ENCODE results near the gene HJURP.

HJURP gene

DNA sequence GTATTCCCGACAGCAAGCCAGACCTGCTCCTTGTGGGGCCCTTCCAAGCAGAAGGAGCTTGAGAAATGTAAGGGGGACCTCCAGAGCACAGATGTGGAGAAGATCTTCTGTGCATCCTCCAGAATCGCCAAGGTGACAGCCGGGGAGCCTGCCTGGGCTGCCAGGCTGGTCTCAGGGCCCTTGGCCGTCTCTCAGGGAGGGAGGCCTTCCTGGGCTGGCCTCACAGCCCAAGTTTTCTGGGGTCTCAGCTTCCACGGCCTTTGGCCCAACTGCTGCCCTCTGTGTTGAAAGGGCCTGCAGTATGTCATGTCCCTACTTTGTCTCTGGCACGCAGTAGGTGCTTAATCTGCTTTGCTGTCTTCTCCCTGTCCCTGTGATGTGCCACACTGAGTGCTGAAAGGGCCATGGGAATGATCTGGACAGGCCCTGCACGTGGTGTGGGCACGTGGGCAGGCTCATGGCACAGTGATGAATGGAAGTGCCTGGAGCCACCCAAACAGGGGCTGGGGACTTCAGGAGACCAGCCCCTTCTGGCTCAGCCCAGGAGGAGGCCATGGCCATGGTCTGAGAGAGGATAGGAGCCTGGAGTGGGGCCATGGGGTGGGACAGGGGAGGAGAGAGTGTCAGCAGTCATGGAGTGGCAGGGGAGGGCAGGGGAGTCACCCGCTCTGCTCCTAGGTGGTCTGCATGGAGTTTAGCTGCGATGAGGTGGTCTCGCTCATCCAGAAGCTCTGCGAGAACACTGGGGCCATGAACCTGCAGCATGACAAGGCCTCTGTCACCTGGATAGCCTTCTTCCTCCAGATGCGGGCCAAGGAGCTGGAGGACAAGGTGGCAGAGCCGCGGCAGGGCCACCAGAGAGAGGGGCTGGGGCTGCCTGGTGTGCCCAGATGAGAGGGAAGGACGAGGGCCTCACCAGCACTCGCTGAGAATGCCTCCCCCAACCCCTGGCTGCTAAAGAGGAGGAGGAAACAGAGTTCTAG is 35.4 kb downstream of the HJURP start:
- H3K4me3 ChIP-seq (ENCODE audit: low read length): no peak overlapping the region
- TF ChIP-seq, protein P1, sequence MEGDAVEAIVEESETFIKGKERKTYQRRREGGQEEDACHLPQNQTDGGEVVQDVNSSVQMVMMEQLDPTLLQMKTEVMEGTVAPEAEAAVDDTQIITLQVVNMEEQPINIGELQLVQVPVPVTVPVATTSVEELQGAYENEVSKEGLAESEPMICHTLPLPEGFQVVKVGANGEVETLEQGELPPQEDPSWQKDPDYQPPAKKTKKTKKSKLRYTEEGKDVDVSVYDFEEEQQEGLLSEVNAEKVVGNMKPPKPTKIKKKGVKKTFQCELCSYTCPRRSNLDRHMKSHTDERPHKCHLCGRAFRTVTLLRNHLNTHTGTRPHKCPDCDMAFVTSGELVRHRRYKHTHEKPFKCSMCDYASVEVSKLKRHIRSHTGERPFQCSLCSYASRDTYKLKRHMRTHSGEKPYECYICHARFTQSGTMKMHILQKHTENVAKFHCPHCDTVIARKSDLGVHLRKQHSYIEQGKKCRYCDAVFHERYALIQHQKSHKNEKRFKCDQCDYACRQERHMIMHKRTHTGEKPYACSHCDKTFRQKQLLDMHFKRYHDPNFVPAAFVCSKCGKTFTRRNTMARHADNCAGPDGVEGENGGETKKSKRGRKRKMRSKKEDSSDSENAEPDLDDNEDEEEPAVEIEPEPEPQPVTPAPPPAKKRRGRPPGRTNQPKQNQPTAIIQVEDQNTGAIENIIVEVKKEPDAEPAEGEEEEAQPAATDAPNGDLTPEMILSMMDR (conservative IDR thresholded peaks at IDR 0.05; ENCODE audit: low read depth, low read length): no peak
- no peak for DNase-seq (ENCODE audit: low read depth)

DNA sequence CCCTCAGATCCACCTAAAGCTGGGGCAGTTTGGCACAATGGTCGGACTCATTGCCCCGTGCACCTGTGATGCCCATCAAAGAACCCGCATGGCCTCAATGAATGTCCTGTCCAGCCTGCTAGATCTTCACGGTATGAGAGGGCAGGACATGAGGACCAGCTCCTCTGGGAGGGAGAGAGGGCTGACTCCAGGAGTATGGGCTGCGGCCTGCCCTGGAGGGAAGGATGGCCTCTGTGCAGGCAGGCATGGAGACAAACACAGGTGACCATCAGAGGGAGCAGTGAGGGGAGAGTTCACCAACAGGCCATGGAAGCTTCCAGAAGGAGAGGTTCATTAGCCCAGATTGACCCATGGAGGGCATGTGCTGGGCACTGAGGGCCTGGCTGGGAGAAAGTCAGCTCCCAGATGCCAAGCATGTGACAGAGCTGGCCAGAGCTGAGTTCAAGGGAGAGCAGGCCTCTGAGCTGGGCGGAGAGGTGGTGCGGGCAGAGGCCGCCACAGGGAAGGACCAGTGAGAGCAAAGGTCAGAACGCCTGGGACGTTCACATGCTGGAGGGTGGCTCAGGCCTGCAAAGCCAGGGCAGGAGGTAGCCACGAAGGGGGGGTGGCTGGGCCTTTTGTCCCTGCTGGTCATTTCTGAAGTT is 36.2 kb downstream of the HJURP start:
- DNase-seq (ENCODE audit: low read depth): no peak
- no peak overlapping the region for H3K4me3 ChIP-seq (ENCODE audit: low read length)
- TF ChIP-seq, protein P1 (conservative IDR thresholded peaks at IDR 0.05; ENCODE audit: low read depth, low read length): no peak

GRCh38 chr2:233817361-233817911 is 36.9 kb downstream of the HJURP start:
- no peak overlapping the region for H3K4me3 ChIP-seq (ENCODE audit: low read length)
- TF ChIP-seq, protein P1 (conservative IDR thresholded peaks at IDR 0.05; ENCODE audit: low read depth, low read length): no peak
- DNase-seq (ENCODE audit: low read depth): no peak

GRCh38 chr2:233816771-233817170 is 37.6 kb downstream of the HJURP start:
- TF ChIP-seq, protein P1 (conservative IDR thresholded peaks at IDR 0.05; ENCODE audit: low read depth, low read length): no peak
- DNase-seq (ENCODE audit: low read depth): no peak
- H3K4me3 ChIP-seq (ENCODE audit: low read length): no peak overlapping the region

DNA sequence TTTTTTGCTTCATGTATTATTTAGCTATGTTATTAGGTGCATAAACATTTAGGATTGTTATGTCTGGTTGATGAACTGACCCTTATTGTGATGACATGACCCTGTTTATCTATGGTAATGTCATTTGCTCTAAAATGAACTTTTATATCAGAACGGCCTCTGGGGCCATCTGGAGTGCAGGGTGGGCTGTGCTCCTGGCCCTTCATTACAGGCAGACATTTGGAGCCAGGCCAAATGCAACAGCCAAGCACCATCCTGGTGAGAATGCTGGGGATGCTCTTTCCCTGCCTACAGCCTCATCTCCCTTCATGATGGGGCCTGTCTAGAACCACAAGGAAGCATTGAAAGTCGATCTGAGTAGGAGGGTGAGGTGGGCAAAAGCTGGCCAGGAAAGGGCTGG is 38.0 kb downstream of the HJURP start:
- TF ChIP-seq, protein P1 (conservative IDR thresholded peaks at IDR 0.05; ENCODE audit: low read depth, low read length): no peak
- no peak overlapping the region for H3K4me3 ChIP-seq (ENCODE audit: low read length)
- DNase-seq (ENCODE audit: low read depth): no peak

GRCh38 chr2:233815861-233816260 is 38.5 kb downstream of the HJURP start:
- DNase-seq (ENCODE audit: low read depth): peak; percentile 7
- H3K4me3 ChIP-seq (ENCODE audit: low read length): no peak overlapping the region
- TF ChIP-seq, protein P1 (conservative IDR thresholded peaks at IDR 0.05; ENCODE audit: low read depth, low read length): no peak

Data from retinal pigment epithelial cell (primary cell).